Gastrocnemius medialis (tissue), 4 donors: Measurements from ENCODE around the gene AGPAT3.

Experiments
- CTCF ChIP-seq, 5 experiments: fragments of 450-650 bp in 3 of 5; fragments of 200-600 bp in 2 of 5; sonication (generic) in 2 of 5; IDR thresholded peaks in 4 of 5; conservative IDR thresholded peaks in 1 of 5; 1 replicate in 4 of 5; 2 replicates in 1 of 5; pipeline ENCODE4 v1.5.1; 2016 to 2019; ENCODE audit warnings: antibody characterized with exemption in 5 of 5, mild to moderate bottlenecking in 3 of 5, moderate library complexity in 3 of 5
- POLR2A ChIP-seq, 2 donors: fragments of 450-650 bp; IDR thresholded peaks; one replicate each; pipeline ENCODE4 v1.6.1; 2017; ENCODE audit warnings: antibody characterized with exemption in 2 of 2, mild to moderate bottlenecking in 2 of 2, moderate library complexity in 2 of 2

- TF ChIP-seq CTCF (IDR thresholded peaks at IDR 0.05 in 4 of 5, conservative IDR thresholded peaks at IDR 0.05 in 1 of 5) (no peak), POLR2A (IDR thresholded peaks at IDR 0.05) (no peak)
Observed at GRCh38 chr21:43900690-43901089, 35.7 kb downstream of the AGPAT3 start.
